ENCODE results near the gene LCN2. TPM values are rescaled to one million over a fixed set of nuclear protein-coding genes. Genes with fewer than 3 reads are reported as not detected.
"Not testable (repeated sequence)": the region's sequence is repeated elsewhere in the genome, so short reads cannot be mapped to it uniquely, and the experiment has no call there.

LCN2 gene
- polyA plus RNA-seq, 1 donor: 1.1 TPM

DNA sequence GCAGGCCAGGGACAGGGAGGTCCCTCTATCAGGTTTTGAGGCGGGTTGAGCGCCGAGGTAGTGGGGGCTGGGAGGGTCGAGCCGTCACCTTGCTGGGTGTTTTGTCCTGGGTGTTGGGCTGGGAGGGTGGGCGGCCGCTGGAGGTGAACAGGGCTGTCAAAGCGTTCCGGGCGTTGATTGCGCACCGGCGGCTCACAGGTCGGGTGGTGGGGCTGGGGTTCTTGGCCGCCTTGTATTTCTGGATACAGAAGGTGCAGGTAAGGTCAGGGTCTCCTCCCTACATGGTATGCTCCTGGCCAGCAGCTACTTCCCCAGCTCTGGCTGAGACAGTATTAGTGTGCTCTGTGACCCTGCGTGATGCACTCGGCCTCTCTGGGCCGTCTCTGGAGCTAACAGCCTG is 16.9 kb downstream of the LCN2 start:
- DNase-seq (ENCODE audit: low read depth): no peak

DNA sequence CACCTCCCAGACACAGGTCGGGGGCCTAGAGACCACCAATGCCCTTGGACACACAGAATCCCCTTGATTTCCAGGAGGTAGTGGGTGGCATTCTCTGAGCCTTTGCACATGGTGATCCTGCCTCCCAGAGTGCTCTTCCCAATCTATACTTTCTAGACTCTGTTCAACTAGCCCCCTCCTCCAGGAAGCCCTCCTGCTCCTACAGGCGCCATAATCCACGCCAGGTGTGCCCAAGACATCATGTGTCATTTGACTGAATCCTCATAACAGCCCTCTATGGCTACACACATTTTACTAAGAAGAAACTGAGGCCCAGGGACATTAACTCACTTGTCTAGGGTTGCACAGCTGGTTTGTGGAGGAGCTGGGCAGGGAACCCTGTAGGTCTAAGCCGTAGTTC is 18.0 kb downstream of the LCN2 start:
- no peak for DNase-seq (ENCODE audit: low read depth)

DNA sequence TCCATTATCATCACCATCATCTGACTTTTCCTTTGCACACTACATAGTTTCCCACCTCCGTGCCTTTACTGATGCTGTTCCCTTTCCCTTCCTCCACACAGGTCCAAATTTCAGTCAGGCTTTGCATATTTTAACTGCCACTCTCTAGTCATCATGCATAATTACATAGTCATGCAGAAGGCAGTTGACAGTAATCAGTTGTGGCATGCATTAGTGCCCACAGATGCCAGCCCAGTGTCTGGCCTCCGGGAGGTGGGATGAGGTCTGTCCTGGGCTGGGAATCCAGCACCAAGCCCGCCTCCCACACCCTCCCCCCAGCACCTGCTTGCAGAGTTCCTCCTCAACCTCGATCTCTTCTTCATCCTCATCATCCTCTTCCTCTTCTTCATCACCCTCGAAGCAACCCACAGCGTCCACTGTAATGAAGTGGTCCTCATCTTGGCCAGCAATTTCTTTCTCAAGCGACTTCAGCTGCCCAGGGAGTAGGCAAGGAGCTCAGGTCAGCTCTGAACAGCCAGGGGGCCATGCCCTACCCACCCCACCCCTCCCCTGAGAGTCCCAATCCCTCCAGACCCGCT is 19.6 kb downstream of the LCN2 start:
- DNase-seq (ENCODE audit: low read depth): no peak

DNA sequence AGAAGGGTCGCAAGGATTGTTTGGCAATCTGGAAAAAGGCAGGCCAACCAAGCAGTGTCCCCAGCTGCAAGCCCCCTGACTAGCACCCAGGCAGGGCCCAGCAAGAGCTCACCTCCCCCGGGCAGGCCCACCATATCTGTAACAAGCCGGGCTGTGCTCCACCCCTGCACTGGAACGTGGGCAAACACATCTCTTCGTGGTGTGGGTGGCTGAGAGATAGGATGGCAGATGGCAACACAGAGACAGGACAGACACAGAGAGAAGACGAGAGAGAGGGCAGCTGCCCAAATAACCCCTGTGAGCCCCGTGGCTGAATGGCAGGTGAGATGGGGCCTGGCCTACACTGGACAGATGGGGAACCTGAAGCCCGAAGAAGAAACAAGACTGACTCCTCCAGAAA is 20.2 kb downstream of the LCN2 start:
- no peak for DNase-seq (ENCODE audit: low read depth)

DNA sequence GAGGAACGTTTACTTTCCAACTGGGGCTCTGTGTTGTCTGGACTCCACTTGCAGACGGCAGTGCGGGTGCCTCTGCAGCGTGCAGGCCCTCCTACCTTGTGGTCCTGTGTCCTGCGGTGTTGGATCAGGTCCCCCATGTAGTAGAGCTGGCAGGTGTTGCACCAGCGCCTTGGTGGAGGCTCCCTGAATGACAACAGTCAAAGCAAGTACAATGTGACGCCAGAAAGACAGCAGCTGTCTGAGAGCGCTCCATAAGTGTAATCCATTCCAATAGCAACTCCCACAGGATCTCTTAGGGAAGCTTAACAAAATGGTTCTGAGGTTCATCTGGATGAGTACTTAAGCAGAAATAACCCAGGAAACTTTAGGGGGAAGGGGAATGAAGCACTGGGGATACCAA is 20.7 kb downstream of the LCN2 start:
- DNase-seq (ENCODE audit: low read depth): no peak

DNA sequence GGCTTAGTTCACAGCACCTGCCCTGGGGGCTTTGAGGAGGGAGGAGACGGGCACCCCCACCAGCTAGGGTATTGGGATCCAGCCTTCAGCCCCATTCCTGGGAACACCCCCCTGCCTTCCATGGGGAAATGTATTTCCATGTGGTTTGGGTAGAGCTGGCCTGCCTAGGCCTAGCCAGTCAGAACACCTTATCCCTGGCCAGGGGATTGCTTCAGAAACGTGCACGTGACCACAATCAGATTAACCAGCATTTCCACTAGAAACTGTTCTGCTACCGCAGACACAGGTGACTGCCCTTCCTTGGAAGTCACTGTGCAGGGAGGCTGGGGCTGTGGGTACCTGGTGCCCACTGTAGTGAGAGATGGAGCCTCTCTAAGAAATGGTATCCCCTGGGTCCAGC is 24.8 kb downstream of the LCN2 start:
- no peak for DNase-seq (ENCODE audit: low read depth)

DNA sequence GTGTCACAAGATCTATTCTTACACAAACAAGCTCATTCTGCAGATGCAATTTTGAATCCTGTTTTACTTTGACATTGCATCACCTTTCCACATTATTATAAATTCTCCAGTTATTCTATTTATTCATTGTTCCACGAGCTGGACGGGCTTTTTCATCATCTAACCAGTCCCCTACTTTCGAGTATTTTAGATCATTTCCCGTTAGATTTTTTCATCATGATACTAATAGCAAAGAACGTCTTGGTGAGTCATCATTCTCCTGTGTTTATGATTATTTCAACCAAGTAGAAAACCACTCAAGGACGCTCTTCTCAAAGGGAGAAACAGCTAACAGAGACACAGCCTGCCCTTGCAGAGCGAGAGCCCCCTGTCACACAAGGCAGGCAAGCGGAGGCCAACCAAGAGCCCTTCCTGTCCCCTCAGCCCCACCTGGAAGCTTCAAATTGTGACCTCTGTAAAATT is 25.9 kb downstream of the LCN2 start:
- DNase-seq (ENCODE audit: low read depth): no peak

DNA sequence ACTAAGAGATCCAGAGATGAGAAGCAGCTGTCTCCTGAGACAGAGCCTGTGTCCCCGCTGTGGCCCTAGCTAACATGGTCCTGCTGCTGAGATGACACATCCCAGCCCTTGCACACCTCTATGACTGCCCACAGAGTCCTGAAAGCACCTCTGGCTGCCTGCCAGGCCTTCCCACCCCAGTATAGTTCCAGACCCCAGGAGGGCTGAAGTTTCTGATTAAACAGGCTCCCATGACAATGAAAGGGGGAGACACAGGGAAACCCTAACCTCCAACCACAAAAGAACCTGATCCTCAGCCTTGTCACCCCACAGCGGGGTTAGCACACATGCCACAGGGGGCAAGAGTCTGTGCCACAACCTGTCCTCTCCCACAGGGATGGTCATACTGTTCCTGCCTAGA is 26.5 kb downstream of the LCN2 start:
- no peak for DNase-seq (ENCODE audit: low read depth)

DNA sequence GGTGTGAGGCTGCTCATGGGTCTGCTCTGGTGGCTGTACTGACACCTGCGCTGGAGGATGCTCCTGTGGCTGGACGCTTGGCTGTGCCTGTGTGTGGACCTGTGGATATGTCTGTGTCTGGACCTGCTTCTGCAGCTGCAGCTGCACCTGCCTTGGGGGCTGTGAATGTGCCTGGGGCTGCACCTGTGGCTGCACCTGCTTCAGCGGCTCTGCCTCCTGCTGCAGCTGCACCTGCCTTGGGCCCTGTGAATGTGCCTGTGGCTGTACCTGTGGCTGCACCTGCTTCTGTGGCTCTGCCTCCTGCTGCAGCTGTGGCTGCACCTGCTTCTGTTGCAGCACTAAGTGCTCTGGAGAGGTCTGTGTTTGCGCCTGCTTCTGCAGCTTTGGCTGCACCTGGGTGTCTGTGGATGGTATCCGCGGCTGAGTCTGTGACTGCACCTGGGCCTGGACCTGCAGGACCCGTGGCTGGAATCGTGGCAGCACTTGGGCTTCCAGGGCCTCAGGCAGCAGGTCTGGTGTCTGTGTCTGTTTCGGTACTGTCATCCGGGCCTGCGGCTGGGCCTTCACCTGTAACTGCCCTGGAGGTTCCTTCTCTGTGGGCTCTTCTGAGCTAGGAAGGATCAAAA is 29.7 kb downstream of the LCN2 start:
- DNase-seq (ENCODE audit: low read depth): no peak

DNA sequence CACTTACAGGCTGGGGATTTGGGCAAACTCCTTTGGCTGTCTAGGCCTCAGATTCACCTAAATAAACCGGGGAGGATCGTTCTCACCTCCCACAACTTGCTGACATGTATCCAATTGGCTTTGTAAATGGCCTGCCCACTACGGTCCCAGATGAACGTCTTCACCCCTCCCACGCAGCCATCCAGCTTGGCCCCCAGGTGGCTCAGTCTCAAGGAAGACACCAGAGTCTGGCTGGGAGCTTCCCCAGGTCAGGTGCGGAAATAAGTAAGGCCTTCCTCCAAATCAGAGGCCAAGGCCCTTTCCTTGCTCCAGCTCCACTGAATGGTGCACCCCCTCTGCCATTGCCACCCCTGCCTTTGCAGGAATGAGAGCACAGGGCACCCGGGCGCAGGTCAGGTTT is 30.7 kb downstream of the LCN2 start:
- DNase-seq (ENCODE audit: low read depth): no peak

DNA sequence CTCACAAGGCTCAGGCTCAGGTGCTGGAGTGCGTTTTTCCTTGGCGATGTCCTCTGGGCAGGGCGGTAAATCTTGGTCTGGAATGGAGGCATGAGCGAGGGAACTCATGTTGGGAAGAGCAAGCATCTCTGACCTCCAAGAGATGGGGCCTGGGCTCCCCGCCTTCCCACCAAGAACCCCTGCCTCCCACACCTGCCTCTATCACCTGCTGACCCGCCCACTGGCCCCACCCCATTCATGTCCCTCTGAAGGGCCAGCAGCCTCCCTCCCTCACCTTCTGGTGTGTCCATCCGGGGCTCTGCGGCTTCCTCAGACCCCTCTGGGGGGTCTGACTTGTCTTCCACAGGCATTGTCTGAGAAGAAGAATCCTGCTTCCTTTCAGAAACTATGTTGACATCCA is 31.2 kb downstream of the LCN2 start:
- no peak for DNase-seq (ENCODE audit: low read depth)

DNA sequence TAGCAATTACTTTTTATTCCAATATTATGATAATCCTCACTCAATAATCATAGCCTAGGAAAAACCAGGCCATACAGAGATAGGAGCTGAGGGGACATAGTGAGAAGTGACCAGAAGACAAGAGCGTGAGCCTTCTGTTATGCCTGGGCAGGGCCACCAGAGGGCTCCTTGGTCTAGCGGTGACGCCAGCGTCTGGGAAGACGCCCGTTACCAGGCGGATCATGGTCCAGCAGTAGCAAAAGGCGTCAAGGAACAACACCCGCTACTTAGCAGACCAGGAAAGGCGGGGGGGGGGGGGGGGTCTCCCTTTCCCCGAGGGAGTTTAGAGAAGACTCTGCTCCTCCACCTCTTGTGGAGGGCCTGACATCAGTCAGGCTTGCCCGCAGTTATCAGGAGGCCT is 32.2 kb downstream of the LCN2 start:
- not testable (repeated sequence) for DNase-seq (ENCODE audit: low read depth)

DNA sequence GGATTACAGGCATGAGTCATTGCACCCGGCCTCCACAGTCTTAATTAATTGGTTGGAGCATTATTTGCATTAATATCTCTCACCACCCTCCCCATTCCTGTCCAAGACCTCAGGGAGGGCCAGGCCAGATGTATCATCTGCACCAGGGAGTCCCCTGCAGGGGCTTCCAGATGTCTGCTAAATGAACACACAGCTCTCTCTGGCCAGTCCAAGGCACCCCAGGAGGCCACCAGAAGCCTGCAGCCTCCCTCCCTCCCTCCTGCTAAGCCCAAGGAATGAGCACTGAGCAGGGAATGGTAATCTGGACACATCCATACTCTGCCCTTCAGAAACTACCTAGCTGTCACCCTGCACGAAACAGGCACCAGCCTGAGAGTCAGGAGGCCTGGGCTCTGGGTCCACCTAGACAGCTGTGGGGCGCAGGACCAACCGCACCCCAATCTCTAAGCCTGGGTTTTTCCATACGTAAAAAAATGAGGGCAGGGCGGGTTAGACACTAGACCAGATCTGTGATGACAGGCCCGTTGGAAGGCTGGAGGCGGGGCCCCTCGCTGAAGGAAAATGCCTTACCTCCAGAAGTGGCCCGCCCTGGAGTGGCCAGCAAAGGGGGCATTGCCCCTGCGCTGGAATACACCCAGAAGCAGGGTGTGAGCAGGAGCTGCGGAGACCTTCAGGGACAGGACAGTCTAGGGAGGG is 33.8 kb downstream of the LCN2 start:
- DNase-seq (ENCODE audit: low read depth): no peak

DNA sequence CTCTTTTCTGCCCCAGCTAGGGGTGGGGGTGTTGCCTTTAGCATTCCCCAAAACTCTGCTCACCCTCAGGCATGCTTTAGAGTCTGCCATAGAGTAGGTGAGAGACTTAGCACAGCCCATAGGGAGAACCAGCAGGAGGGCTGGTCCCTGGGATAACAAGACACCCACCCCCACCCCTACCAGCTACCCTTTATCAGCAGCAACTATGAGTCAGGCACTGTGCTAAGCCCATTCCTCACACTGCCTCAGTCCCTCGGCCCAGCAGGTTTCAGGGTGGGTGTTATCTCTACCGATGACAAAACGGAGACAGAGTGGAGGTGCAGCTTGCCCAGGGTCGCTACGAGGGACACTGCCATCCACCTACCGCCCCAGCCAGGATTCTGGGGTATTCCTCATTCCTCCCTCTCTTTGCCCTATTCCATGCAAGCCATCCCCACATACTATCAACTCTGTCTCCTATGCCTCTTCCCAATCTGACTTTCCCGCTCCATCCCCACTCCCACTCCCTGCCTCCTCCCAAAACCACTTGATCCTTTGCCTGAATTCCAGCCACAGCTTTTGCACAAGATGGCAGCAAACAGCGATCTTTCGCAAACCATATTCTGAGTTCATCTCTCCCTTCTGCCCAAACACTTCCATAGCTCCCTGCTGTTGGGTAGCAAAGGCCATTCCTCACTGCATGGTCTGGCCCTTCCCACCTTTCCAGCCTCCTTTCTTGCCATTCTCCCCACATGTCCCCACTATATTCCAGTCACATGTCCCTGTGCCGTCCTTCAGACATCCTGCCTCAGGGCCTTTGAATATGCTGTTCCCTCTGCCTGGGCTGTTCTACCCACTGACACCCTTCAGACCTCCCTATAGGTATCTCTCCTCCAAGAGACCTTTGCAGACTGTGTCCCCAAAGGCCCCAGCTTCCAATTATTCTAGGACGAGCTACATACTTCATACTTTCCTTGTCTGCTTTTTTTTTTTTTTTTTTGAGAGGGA is 37.0 kb downstream of the LCN2 start:
- no peak for DNase-seq (ENCODE audit: low read depth)

DNA sequence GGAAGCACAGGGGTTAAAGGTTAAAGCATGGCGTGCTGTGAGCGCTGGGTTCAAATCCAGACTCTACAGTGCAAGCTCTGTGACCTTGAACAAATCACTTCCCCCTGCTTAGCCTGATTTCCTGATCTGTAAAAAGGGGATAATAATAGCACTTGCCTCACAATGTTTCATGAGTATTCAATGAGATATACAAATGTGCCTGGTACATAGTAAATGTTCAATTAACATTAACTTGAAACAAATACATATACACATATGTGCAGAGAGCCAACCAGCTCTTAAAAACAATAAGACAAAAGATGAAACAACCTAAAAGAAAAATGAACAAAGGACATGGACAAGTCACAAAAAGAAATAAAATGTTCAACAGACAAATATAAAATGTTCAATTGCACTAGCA is 38.1 kb downstream of the LCN2 start:
- no peak for DNase-seq (ENCODE audit: low read depth)

DNA sequence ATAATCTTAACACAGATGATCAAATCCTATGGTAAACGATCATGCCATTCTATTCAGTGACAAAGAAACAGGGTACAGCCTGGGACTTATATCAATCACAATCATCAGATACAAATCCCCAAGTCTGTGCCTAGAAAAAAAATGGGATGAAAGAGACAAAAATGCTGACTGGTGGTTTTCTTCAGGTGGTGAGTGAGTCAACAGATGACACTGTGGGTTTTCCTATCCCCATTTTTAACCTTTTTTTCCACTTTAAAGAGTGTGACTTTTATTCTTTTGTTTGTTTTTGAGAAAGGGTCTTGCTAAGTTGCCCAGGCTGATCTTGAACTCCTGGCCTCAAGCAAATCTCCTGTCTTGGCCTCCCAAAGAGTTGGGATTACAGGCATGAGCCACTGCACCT is 39.0 kb downstream of the LCN2 start:
- DNase-seq (ENCODE audit: low read depth): no peak

DNA sequence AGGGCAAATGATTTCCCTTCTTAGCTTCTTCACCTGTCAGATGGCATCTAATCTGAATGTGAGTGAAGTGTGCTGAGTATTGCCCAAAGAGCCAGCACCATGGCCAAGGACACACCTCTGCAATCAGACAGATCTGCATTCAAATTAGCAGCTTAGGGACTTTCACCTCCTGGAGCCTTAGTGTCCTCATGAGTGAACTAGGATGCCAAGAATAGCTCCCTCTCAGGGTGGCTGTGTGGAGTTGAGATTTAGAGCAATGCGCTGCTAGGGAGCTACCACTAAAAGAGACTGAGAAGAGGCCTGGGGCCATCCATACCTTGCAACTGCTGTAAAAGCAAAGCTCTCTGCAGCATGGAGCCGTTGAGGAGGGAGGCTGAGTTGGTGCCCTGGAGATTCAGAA is 40.8 kb downstream of the LCN2 start:
- no peak for DNase-seq (ENCODE audit: low read depth)

DNA sequence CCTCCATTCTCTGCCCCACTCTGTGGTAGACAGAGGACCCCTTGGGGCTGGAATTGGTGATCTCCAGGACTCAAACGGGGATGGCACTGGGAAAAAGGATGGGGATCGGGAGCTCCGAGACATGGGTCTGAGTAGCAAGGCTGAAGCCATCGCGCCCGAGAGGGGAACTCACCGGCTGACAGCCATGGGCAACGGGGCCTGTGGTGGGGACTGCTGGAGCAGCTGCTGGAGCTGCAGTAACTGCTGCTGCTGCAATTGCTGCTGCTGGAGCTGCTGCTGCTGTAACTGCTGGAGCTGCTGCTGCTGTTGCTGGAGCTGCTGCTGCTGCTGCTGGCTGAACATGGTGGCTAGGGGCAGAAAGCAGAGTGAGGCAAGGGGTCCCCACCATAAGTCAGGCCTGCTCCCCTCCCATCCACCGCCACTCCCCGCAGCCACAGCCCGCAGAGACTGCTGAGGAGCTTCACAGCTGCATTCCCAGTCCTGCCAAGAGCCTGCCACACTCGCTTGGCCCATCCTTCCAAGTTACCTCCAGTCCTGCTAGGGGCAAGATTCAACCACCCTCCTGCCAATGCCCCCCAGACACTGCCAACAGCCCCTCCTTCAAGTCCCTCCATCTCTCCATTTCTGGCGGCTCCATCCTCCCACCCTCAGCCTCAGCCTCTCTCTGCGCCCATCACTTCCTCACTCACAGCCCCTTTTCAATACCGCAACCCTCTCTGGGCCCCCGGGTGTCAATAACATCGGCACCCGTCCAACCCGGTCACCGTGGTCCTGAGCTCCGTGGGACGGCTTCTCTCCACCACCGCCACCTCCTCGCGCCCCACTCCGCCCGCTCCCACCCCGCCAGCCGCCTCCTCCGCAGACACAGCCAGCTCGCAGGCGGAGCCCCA is 41.5 kb downstream of the LCN2 start:
- no peak for DNase-seq (ENCODE audit: low read depth)

DNA sequence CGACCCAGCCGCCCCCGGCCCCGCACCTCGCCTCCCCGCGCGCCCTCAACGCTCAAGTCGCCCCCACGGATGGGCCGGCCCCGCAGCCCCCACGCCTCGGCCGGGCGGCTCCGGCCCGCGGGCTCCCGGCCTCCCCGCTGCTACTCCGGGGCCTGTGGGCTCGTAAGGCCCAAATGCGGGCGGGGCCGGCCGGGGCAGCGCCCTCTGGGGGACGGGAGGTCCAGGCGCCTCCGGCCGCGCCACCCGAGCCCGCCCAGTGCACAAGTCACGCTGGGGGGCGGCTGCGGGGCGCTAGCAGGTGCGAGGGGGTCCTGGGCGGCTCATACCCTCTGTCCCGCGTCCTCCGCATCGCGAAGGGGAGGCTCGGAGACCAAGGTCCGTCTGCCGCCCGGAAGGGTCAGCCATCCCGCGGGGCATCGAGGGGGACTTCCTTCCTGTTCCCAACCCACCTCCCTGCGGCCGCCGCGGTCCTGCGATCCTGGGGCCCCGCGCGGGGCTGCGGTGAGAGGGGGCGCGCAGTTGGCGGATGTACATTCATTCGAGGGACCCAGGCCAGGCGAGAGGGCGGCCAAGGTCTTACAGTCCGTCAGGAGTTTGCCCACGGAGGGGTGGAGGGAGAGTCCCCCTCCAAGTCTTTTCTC is 42.3 kb downstream of the LCN2 start, which contains the start of gene CIZ1:
Gene CIZ1 (minus strand): TSS at position 167 of the 641 bp plus-strand sequence. CDS start 715 bp downstream, outside the sequence.
- DNase-seq (ENCODE audit: low read depth): no peak

DNA sequence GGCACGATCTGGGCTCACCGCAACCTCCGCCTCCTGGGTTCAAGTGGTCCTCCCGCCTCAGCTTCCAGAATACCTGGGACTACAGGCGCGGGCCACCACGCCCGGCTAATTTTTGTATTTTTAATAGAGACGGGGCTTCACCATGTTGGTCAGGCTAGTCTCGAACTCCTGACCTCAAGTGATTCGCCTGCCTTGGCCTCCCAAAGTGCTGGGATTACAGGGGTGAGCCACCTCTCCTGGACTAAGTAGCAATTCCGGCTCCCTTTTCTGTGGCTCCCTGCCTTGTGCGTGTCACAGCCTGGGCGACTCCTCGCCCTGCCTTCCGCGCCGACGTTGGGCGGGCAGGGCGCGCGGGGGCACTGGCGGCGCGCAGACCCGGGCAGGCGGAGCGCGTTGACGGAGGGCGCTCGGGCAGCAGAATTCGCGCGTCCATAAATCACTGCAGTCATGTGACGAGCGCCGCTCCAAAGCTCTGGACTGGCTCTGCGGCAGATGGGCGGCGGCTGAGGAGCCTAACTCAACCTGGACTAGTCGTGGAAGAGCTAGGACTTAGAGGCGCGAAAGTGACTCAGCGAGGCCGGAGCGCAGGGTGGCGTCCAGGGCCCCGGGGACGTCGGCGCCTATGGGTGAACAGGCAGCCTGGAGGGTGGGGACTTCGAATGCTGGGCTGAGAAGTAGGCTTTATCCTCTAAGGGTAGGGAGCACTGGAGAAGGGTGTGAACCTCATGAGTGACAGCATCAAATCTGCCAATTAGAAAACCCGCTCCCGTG is 43.5 kb downstream of the LCN2 start:
- no peak for DNase-seq (ENCODE audit: low read depth)

Measured in forelimb muscle (tissue), 1 donor.